HepG2 (cell line): ENCODE results near the gene SLCO4A1.

ENCODE experiments used
- ELF1 ChIP-seq: sonication (generic); formaldehyde crosslinking; IDR thresholded peaks from 2 replicates; pipeline ENCODE4 v1.4.0; 2020; ENCODE audit warnings: missing genetic modification reagents
- EP300 ChIP-seq, 3 experiments: sonication (generic) in 1 of 3; formaldehyde crosslinking in 1 of 3; IDR thresholded peaks; 2 replicates each; pipeline versions ENCODE4 v1.5.1 to v1.6.1; 2011 to 2020; ENCODE audit warnings: low read depth in 2 of 3, low read length in 2 of 3, borderline replicate concordance in 1 of 3, improper control_type of control experiment in 1 of 3, mild to moderate bottlenecking in 1 of 3, missing genetic modification reagents in 1 of 3, moderate library complexity in 1 of 3
- EZH2 ChIP-seq: conservative IDR thresholded peaks from 2 replicates; pipeline ENCODE4 v1.6.1; 2012; ENCODE audit warnings: mild to moderate bottlenecking, low read depth, low read length, moderate library complexity
- FOXJ3 ChIP-seq: sonication (generic); formaldehyde crosslinking; IDR thresholded peaks from 2 replicates; pipeline ENCODE4 v1.4.0; 2020; ENCODE audit warnings: missing genetic modification reagents, mild to moderate bottlenecking, borderline replicate concordance
- FOXP1 ChIP-seq, 2 experiments: fragments of 450-650 bp in 1 of 2; IDR thresholded peaks; 2 replicates each; pipeline ENCODE4 v1.6.1; 2017 to 2018; ENCODE audit warnings: antibody characterized with exemption in 1 of 2
- GLI4 ChIP-seq: sonication (generic); formaldehyde crosslinking; IDR thresholded peaks from 2 replicates; pipeline ENCODE4 v1.5.1; 2020; ENCODE audit warnings: missing genetic modification reagents, mild to moderate bottlenecking, moderate library complexity, borderline replicate concordance
- HCFC1 ChIP-seq: fragments of 150-350 bp; IDR thresholded peaks from 2 replicates; pipeline ENCODE4 v1.6.1; 2014; ENCODE audit warnings: low read depth, low read length
- MAZ ChIP-seq, 2 experiments: sonication (generic) in 1 of 2; formaldehyde crosslinking in 1 of 2; IDR thresholded peaks; 2 replicates each; pipeline versions ENCODE4 v1.5.0 to v1.6.1; 2012 to 2020; ENCODE audit warnings: low read depth in 2 of 2, mild to moderate bottlenecking in 2 of 2, borderline replicate concordance in 1 of 2, improper control_type of control experiment in 1 of 2, low read length in 1 of 2, missing genetic modification reagents in 1 of 2, moderate library complexity in 1 of 2
- RNF2 ChIP-seq: fragments of 450-650 bp; conservative IDR thresholded peaks from 2 replicates; pipeline ENCODE4 v1.6.1; 2016; ENCODE audit warnings: low read depth
- SOX6 ChIP-seq, 2 experiments: fragments of 450-650 bp in 1 of 2; sonication (generic) in 1 of 2; formaldehyde crosslinking in 1 of 2; IDR thresholded peaks; 2 replicates each; pipeline versions ENCODE4 v1.4.0 to v1.6.1; 2017 to 2020; ENCODE audit warnings: antibody characterized with exemption in 1 of 2, mild to moderate bottlenecking in 1 of 2, missing genetic modification reagents in 1 of 2
- XRCC5 ChIP-seq: fragments of 200-400 bp; formaldehyde crosslinking; optimal IDR thresholded peaks from 2 replicates; pipeline ENCODE3; 2017; ENCODE audit warnings: mild to moderate bottlenecking, low read length
- ZNF550 ChIP-seq: sonication (generic); formaldehyde crosslinking; IDR thresholded peaks from 2 replicates; pipeline ENCODE4 v1.4.0; 2020; ENCODE audit warnings: mild to moderate bottlenecking, missing genetic modification reagents, borderline replicate concordance
- ZNF557 ChIP-seq: sonication (generic); formaldehyde crosslinking; IDR thresholded peaks from 2 replicates; pipeline ENCODE4 v1.4.0; 2020; ENCODE audit warnings: missing genetic modification reagents

DNA sequence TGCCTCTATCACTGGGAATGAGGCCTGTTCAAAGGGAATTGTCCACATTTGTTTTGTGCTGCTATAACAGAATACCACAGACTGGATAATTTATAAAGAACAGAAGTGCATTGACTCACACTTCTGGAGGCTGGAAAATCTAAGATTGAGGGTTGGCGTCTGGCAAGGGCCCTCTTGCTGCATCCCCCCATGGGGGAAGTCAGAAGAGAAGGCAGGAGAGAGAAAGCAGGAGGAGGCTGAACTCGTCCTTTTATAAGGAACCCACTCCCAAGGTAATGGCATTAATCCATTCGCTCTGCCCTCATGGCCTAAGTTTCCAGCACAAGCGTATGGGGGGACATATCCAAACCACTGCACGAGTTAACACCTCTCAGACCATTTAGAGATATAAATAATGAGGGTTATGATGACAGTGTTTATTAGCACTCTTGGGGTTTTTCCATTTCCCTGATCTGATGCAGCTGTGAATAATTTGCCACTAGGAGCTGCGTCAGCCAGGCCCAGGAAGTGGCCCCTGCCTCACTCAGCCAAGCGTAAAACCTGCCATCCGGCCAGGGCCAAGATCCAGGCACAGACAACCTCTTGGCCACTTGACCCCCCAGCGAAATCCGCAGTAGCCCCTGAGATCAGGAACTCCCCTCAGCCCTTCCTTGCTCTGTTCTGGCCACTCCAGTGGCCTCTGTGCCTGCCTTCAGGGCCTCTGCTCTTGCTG is 14.2 kb upstream of the SLCO4A1 start:
- TF ChIP-seq EZH2 (no peak), ELF1 (no peak), ZNF550 (CRISPR knock-in tag) (no peak), XRCC5 (no peak), RNF2 (no peak), SOX6 (IDR thresholded peaks at IDR 0.05) (no peak), SOX6 (CRISPR knock-in tag; IDR thresholded peaks at IDR 0.05) (no peak), FOXP1 (IDR thresholded peaks at IDR 0.05) (no peak), FOXP1 (CRISPR knock-in tag; IDR thresholded peaks at IDR 0.05) (no peak), MAZ (IDR thresholded peaks at IDR 0.05; ENCODE audit: borderline replicate concordance, low read depth, low read length) (no peak), MAZ (CRISPR knock-in tag; IDR thresholded peaks at IDR 0.05; ENCODE audit: low read depth) (no peak), EP300 (IDR thresholded peaks at IDR 0.05; ENCODE audit: low read depth in 2 of 2, low read length in 2 of 2) (no peak), EP300 (CRISPR knock-in tag; IDR thresholded peaks at IDR 0.05; ENCODE audit: borderline replicate concordance) (no peak), HCFC1 (no peak), FOXJ3 (no peak), GLI4 (CRISPR knock-in tag) (no peak), ZNF557 (CRISPR knock-in tag) (no peak)
